ENCODE measurements around the gene CKB. TPM values are rescaled to one million over a fixed set of nuclear protein-coding genes. Genes with fewer than 3 reads are reported as not detected.
"Not testable (repeated sequence)": the region's sequence is repeated elsewhere in the genome, so short reads cannot be mapped to it uniquely, and the experiment has no call there.

CKB gene
- total and polyA plus RNA-seq, 12 donors: 273 to 1,062 (median 632) TPM

DNA sequence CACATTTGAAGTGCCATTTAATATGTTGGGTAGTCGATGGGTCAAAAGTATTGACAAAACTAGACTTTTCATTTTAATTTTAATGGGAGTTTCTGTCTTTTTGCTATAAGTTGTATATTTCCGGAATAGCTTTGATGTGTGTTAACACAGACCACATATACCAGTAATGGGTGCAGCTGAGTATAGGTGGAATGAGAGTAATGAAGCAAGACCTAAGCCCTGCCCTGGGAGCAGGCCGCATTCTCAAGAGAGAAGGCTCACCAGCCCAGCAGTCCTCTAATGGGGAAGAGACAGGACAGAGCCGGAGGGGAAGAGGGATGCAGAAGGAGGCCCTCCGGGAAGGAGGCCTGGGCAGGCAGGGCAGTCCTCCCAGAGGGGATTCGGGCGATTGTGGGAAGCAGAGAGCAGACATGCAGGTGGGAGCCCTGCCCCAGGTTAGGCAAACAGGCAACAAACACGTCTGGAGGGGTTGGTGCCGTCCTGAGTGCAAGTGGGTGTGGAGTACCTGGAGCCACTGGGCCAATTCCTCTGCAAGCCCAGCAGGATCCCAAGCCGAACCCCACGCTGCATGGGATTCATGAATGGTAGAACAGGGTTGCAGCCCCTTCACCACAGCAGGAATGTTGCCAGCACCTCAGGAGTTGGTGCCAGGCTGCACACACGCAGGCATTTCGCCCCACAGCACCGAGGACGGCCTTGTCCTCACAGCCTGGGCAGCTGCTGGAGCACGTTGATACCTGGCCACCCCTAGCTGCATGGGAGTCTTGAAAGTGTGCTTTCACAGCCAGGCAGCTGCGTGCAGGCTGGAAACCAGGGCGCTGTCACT is 7.8 kb downstream of the CKB start:
- DNase-seq (no peak), ATAC-seq (no peak)
- intact Hi-C loops (cut with DNase I): no loop called here
- Histone ChIP-seq H3K4me1 (peaks cover 26 to 67% (median 49%) of the 10 kb centered on the region in 9 donors), H3K9me3 (no peaks in the 10 kb centered on the region), H3K27me3 (no peaks in the 10 kb centered on the region), H3K36me3 (peaks cover 0 to 31% (median 2%) of the 10 kb centered on the region in 9 donors), H3K4me3 (no peak overlapping the region), H3K27ac (peak overlapping the region in 1 of 10 donors; percentile 0)
- 88 to 89% methylated on average over 18 of the region's 18 CpGs for WGBS, 2 donors
- TF ChIP-seq, protein P1, sequence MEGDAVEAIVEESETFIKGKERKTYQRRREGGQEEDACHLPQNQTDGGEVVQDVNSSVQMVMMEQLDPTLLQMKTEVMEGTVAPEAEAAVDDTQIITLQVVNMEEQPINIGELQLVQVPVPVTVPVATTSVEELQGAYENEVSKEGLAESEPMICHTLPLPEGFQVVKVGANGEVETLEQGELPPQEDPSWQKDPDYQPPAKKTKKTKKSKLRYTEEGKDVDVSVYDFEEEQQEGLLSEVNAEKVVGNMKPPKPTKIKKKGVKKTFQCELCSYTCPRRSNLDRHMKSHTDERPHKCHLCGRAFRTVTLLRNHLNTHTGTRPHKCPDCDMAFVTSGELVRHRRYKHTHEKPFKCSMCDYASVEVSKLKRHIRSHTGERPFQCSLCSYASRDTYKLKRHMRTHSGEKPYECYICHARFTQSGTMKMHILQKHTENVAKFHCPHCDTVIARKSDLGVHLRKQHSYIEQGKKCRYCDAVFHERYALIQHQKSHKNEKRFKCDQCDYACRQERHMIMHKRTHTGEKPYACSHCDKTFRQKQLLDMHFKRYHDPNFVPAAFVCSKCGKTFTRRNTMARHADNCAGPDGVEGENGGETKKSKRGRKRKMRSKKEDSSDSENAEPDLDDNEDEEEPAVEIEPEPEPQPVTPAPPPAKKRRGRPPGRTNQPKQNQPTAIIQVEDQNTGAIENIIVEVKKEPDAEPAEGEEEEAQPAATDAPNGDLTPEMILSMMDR (IDR thresholded peaks at IDR 0.05): no peak

DNA sequence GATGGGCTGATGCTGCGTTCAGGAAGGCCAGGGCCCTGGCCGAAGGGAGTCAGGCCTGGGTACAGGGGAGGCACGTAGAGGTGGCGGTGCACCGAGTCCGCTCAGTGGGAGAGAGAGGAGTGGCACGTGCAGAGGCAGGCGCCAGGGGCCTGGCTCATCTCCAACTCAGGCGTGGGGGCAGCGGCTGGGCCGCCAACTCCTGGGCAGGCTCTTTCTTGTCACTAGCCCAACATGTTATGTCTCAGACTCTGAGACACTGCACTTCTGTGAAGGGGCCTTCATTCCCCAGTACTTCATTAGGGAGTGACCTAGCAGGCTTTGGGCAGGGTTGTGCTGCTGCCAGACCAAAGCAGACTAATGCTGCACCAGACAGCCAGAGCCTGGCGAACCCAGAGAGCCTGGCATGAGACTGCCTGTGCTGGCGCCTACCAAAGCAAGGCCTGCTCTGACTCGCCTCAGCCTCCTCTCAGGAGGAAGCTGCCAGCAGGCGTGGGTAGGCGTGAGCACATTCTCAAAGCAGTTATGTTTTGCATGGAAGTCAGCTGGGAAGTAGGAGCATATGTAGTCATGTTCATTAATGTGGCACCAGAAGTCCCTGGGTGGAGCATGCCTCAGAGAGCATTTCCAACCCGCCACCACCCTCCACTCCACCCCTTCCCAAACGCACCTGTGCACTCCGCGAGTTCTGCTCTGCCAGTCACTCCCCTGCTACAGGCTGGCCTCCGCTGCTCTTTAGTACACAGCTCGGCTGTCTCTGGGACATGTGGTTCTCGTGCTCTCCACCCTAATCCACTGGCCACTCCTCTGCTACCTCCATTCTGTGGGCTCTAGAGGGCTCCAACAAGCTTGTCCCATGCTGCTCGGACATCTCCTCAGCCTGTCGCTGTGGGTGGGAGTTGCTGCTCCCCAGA is 9.7 kb downstream of the CKB start:
- H3K27ac ChIP-seq: peak overlapping the region; percentile 46 to 84 (median 65)
- H3K9me3 ChIP-seq: no peaks in the 10 kb centered on the region
- H3K4me1 ChIP-seq: peaks cover 8 to 50% (median 31%) of the 10 kb centered on the region in 9 donors
- intact Hi-C loops (cut with DNase I): no loop called here
- no peak overlapping the region for H3K4me3 ChIP-seq
- peak in 1 of 2 donors; percentile 67 for DNase-seq
- H3K27me3 ChIP-seq: no peaks in the 10 kb centered on the region
- WGBS, 2 donors: 39 to 51% methylated on average over 25 of the region's 25 CpGs
- TF ChIP-seq, protein P1 (IDR thresholded peaks at IDR 0.05): peak in 2 of 9 donors; percentile 15 to 18
- H3K36me3 ChIP-seq: peaks cover 0 to 47% (median 5%) of the 10 kb centered on the region in 9 donors
- peak; percentile 57 to 78 (median 72) for ATAC-seq

DNA sequence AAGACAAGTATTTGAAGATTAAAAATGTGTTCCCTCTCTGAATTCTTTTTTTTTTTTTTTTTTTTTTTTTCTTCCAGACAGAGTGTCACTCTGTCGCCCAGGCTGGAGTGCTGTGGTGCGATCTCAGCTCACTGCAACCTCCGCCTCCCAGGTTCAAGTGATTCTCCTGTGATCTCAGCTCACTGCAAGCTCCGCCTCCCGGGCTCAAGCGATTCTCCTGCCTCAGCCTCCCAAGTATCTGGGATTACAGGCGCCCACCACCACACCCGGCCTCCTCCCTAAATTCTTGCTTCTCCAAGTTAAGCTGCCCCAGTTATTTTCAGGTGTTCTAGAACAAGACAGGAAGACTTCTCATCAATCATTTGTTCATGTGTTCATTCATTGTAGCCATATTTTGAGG is 10.4 kb downstream of the CKB start:
- H3K4me3 ChIP-seq; H3K27me3 ChIP-seq; ATAC-seq; intact Hi-C loops (cut with DNase I); DNase-seq; H3K9me3 ChIP-seq: not testable (repeated sequence)
- peaks cover 5 to 50% (median 27%) of the 10 kb centered on the region in 9 donors for H3K4me1 ChIP-seq
- H3K36me3 ChIP-seq: peaks cover 0 to 55% (median 5%) of the 10 kb centered on the region in 9 donors
- WGBS, 2 donors: 94 to 96% methylated on average over 8 of the region's 8 CpGs
- H3K27ac ChIP-seq: peak overlapping the region in 9 of 10 donors; percentile 46 to 84 (median 65)

DNA sequence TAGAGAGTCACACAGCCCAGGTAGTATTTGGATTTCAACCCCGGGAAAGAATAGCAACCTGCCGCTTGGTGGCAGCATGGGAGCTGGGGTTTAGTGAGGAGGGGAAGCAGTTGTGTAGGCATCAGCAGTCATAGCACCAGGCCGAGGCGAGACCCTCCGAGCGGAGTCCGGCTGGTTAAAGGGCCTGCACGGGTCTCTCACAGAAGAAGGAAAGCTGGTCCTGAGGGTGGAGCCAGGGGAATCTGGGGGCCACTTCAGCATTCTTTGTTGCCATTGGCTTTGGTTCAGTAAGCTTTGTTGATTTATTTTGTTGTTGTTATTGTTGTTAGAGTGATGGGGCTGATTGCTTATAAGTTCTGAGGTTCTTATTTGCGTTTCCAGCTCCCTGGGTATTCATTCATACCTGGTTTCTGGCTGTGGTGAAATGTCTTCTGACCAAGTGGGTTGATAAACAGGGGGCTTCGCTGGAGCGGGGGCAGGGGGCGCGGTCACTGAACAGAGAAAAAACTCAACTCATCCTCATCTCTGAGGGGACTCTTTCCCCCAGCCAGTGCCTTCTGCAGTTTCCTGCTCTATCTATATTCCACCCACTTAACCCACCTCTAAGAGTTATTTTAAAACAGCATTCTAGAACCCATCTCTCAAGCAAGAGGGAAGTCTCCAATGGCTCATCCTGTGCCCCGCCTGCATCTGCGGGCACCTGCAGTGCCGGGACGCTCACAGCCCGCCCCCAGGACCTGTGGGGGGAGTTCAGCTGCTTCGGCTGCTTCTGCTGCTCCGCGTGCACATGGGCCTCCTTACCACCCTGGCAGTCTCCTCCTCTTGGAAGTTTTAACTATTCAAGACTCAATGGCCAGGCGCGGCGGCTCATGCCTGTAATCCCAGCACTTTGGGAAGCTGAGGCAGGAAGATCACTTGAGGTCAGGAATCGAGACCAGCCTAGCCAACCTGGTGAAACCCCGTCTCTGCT is 11.6 kb downstream of the CKB start:
- TF ChIP-seq, protein P1 (IDR thresholded peaks at IDR 0.05): no peak
- ATAC-seq (no peak), DNase-seq (no peak)
- H3K4me3 ChIP-seq: no peak overlapping the region
- H3K36me3 ChIP-seq: peaks cover 0 to 59% (median 5%) of the 10 kb centered on the region in 9 donors
- no peaks in the 10 kb centered on the region for H3K27me3 ChIP-seq
- WGBS, 2 donors: 92 to 93% methylated on average over 26 of the region's 26 CpGs
- H3K9me3 ChIP-seq: no peaks in the 10 kb centered on the region
- H3K4me1 ChIP-seq: peaks cover 4 to 38% (median 18%) of the 10 kb centered on the region in 9 donors
- intact Hi-C loops (cut with DNase I): no loop called here
- H3K27ac ChIP-seq: no peak overlapping the region
